Neural cell (in vitro differentiated cells): ENCODE data around the gene RUSF1. TPM values are rescaled to one million over a fixed set of nuclear protein-coding genes. Genes with fewer than 3 reads are reported as not detected.

Experiments used
- H2AFZ ChIP-seq: fragments of 200-600, 300-800 bp; sonication (generic), shearing (Covaris generic); 2 replicates; pipeline ENCODE4 v1.6.0; 2014; ENCODE audit warnings: low read depth, mild to moderate bottlenecking, antibody characterized with exemption, low read length, moderate library complexity
- H3F3A ChIP-seq: fragments of 200-600 bp; shearing (Covaris generic); 2 replicates; pipeline ENCODE4 v1.6.1; 2016; ENCODE audit warnings: mild to moderate bottlenecking, moderate library complexity, mixed read lengths, antibody characterized with exemption, low read length; ENCODE audit not compliant: insufficient read depth, poor library complexity, severe bottlenecking
- H3K27ac ChIP-seq: fragments of 200-600, 300-800 bp; sonication (generic), shearing (Covaris generic); 2 replicates; pipeline ENCODE4 v1.5.1; 2014; ENCODE audit warnings: mild to moderate bottlenecking, low read length, moderate library complexity
- H3K27me3 ChIP-seq: fragments of 300-800, 200-600 bp; sonication (generic), shearing (Covaris generic); 2 replicates; pipeline ENCODE4 v1.6.0; 2014; ENCODE audit warnings: mild to moderate bottlenecking, low read depth, low read length, moderate library complexity; ENCODE audit not compliant: insufficient read depth
- H3K36me3 ChIP-seq: fragments of 300-800, 200-600 bp; sonication (generic), shearing (Covaris generic); 2 replicates; pipeline ENCODE4 v1.5.1; 2014; ENCODE audit warnings: mild to moderate bottlenecking, antibody characterized with exemption, low read length, moderate library complexity; ENCODE audit not compliant: insufficient read depth
- H3K4me2 ChIP-seq: fragments of 300-800, 200-600 bp; sonication (generic), shearing (Covaris generic); 2 replicates; pipeline ENCODE4 v1.6.0; 2014; ENCODE audit warnings: mild to moderate bottlenecking, low read length
- H3K4me3 ChIP-seq: fragments of 300-800, 200-600 bp; sonication (generic), shearing (Covaris generic); 2 replicates; pipeline ENCODE4 v1.5.1; 2014; ENCODE audit warnings: mild to moderate bottlenecking, low read length, moderate library complexity
- H3K79me2 ChIP-seq: fragments of 200-600 bp; shearing (Covaris generic); replicated peaks from 2 replicates; pipeline ENCODE4 v1.6.0; 2014; ENCODE audit warnings: mild to moderate bottlenecking, low read length, moderate library complexity; ENCODE audit not compliant: insufficient read depth
- H3K9ac ChIP-seq: fragments of 300-800, 200-600 bp; sonication (generic), shearing (Covaris generic); 2 replicates; pipeline ENCODE4 v1.6.1; 2016; ENCODE audit warnings: mild to moderate bottlenecking, low read length, mixed read lengths
- H3K9me2 ChIP-seq: fragments of 200-600 bp; shearing (Covaris generic); 2 replicates; pipeline ENCODE4 v1.6.1; 2016; ENCODE audit warnings: mild to moderate bottlenecking, low read length, mixed read lengths; ENCODE audit not compliant: insufficient read depth
- H3K9me3 ChIP-seq: fragments of 200-600, 300-800 bp; sonication (generic), shearing (Covaris generic); 2 replicates; pipeline ENCODE4 v1.6.1; 2016; ENCODE audit warnings: mild to moderate bottlenecking, mixed run types, low read length, moderate library complexity, mixed read lengths
- H4K20me1 ChIP-seq: fragments of 200-600 bp; shearing (Covaris generic); 2 replicates; pipeline ENCODE4 v1.6.1; 2016; ENCODE audit warnings: mild to moderate bottlenecking, mixed run types; ENCODE audit not compliant: insufficient read depth
- EP300 ChIP-seq: fragments of 450-650 bp; conservative IDR thresholded peaks from 2 replicates; pipeline ENCODE4 v1.6.1; 2014; ENCODE audit warnings: antibody characterized with exemption, mild to moderate bottlenecking, moderate library complexity; ENCODE audit not compliant: poor library complexity, severe bottlenecking
- EZH2 ChIP-seq: fragments of 200-600, 300-800 bp; shearing (Covaris generic), sonication (generic); IDR thresholded peaks from 2 replicates; pipeline ENCODE4 v1.6.1; 2014; ENCODE audit warnings: antibody characterized with exemption, low read length, borderline replicate concordance, mild to moderate bottlenecking; ENCODE audit not compliant: insufficient read depth, poor library complexity, severe bottlenecking
- MXI1 ChIP-seq: fragments of 450-650 bp; conservative IDR thresholded peaks from 2 replicates; pipeline ENCODE4 v1.6.1; 2014; ENCODE audit warnings: antibody characterized with exemption, mild to moderate bottlenecking; ENCODE audit not compliant: poor library complexity, severe bottlenecking
- POLR2AphosphoS5 ChIP-seq: IDR thresholded peaks from 2 replicates; pipeline ENCODE4 v1.6.1; 2012
- RAD21 ChIP-seq: fragments of 450-650 bp; conservative IDR thresholded peaks from 2 replicates; pipeline ENCODE4 v1.6.1; 2014; ENCODE audit warnings: antibody characterized with exemption, mild to moderate bottlenecking, moderate library complexity
- SMC3 ChIP-seq: fragments of 450-650 bp; conservative IDR thresholded peaks from 2 replicates; pipeline ENCODE4 v1.6.1; 2014; ENCODE audit warnings: antibody characterized with exemption, mild to moderate bottlenecking, moderate library complexity; ENCODE audit not compliant: poor library complexity
- TAF1 ChIP-seq: IDR thresholded peaks from 2 replicates; pipeline ENCODE4 v1.6.1; 2012; ENCODE audit warnings: low read depth
- polyA plus RNA-seq: library from polyadenylated mRNA; depleted of rRNA; stranded (reverse); fragments of >200 nt; gene quantifications from 2 replicates; pipeline ENCODE4 v1.2.3, GENCODE V29; 2014
- TF ChIP-seq, protein P1 (sequence below): IDR thresholded peaks from 2 replicates; pipeline ENCODE4 v1.6.1; 2012; ENCODE audit warnings: borderline replicate concordance
- TF ChIP-seq, protein P2 (sequence below): fragments of 450-650 bp; IDR thresholded peaks from 2 replicates; pipeline ENCODE4 v1.5.1; 2014; ENCODE audit warnings: antibody characterized with exemption, mild to moderate bottlenecking, moderate library complexity; ENCODE audit not compliant: poor library complexity, severe bottlenecking

The RUSF1 gene
- polyA plus RNA-seq, 1 donor from 2014 or later, result 108 TPM

DNA sequence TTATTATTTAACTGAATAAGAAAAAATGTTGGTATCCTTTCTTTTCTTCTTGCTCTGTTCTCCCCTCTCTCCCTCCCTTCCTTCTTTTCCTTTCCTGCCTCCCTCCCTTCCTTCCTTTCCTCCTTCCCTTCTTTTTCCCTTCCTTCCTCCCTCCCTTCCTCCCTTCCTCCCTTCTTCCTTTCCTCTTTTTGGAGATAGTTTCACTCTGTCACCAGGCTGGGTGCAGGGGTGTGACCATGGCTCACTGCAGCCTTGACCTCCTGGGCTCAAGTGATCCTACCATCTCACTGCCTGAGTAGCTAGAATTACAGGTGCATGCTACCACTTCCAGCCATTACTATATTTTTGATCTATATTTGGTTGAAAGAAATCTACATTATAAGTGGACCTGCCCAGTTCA is 5.7 kb upstream of the RUSF1 start:
- no peaks in the 10 kb centered on the region for H4K20me1 ChIP-seq
- H3K9ac ChIP-seq, result no peak overlapping the region
- TF ChIP-seq RAD21, result no peak
- TF ChIP-seq, protein P1, sequence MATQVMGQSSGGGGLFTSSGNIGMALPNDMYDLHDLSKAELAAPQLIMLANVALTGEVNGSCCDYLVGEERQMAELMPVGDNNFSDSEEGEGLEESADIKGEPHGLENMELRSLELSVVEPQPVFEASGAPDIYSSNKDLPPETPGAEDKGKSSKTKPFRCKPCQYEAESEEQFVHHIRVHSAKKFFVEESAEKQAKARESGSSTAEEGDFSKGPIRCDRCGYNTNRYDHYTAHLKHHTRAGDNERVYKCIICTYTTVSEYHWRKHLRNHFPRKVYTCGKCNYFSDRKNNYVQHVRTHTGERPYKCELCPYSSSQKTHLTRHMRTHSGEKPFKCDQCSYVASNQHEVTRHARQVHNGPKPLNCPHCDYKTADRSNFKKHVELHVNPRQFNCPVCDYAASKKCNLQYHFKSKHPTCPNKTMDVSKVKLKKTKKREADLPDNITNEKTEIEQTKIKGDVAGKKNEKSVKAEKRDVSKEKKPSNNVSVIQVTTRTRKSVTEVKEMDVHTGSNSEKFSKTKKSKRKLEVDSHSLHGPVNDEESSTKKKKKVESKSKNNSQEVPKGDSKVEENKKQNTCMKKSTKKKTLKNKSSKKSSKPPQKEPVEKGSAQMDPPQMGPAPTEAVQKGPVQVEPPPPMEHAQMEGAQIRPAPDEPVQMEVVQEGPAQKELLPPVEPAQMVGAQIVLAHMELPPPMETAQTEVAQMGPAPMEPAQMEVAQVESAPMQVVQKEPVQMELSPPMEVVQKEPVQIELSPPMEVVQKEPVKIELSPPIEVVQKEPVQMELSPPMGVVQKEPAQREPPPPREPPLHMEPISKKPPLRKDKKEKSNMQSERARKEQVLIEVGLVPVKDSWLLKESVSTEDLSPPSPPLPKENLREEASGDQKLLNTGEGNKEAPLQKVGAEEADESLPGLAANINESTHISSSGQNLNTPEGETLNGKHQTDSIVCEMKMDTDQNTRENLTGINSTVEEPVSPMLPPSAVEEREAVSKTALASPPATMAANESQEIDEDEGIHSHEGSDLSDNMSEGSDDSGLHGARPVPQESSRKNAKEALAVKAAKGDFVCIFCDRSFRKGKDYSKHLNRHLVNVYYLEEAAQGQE, result no peak
- TF ChIP-seq SMC3, result no peak
- no peak for TF ChIP-seq EP300
- TF ChIP-seq, protein P2, sequence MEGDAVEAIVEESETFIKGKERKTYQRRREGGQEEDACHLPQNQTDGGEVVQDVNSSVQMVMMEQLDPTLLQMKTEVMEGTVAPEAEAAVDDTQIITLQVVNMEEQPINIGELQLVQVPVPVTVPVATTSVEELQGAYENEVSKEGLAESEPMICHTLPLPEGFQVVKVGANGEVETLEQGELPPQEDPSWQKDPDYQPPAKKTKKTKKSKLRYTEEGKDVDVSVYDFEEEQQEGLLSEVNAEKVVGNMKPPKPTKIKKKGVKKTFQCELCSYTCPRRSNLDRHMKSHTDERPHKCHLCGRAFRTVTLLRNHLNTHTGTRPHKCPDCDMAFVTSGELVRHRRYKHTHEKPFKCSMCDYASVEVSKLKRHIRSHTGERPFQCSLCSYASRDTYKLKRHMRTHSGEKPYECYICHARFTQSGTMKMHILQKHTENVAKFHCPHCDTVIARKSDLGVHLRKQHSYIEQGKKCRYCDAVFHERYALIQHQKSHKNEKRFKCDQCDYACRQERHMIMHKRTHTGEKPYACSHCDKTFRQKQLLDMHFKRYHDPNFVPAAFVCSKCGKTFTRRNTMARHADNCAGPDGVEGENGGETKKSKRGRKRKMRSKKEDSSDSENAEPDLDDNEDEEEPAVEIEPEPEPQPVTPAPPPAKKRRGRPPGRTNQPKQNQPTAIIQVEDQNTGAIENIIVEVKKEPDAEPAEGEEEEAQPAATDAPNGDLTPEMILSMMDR, result no peak
- no peak for TF ChIP-seq MXI1
- TF ChIP-seq POLR2AphosphoS5, result no peak
- TF ChIP-seq TAF1, result no peak
- no peak for TF ChIP-seq EZH2
- H3F3A ChIP-seq, result no peaks in the 10 kb centered on the region
- H3K36me3 ChIP-seq, result no peaks in the 10 kb centered on the region
- no peak overlapping the region for H3K27ac ChIP-seq
- H3K9me2 ChIP-seq, result no peaks in the 10 kb centered on the region
- peaks cover 6% of the 10 kb centered on the region for H3K79me2 ChIP-seq
- no peaks in the 10 kb centered on the region for H3K9me3 ChIP-seq
- H3K27me3 ChIP-seq, result no peaks in the 10 kb centered on the region
- no peak overlapping the region for H2AFZ ChIP-seq
- no peak overlapping the region for H3K4me2 ChIP-seq
- no peak overlapping the region for H3K4me3 ChIP-seq

DNA sequence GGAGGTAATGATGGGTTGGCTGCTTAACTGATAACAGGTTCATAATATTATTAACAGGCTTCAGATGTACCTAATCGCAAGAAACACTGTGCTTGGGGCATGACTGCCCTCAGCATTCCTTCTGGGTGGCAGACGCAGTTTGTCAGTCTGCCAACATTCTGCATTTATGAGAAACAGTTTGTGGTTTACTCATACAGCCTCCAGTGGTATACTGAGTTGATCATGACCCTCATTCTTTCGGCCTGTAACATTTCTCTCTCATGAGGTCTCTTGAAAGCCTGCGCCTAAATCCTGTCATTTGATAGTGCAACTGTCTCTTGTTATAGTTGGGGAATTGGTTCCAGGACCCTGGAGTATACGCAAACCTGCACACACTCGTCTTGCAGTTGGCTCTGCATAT is 4.9 kb upstream of the RUSF1 start:
- Histone ChIP-seq H3K36me3 (no peaks in the 10 kb centered on the region), H3K9ac (no peak overlapping the region), H3K4me3 (no peak overlapping the region), H3F3A (no peaks in the 10 kb centered on the region), H2AFZ (no peak overlapping the region), H3K9me2 (no peaks in the 10 kb centered on the region), H3K9me3 (no peaks in the 10 kb centered on the region), H3K27me3 (no peaks in the 10 kb centered on the region), H3K27ac (no peak overlapping the region), H3K4me2 (no peak overlapping the region), H4K20me1 (no peaks in the 10 kb centered on the region), H3K79me2 (peaks cover 9% of the 10 kb centered on the region)
- TF ChIP-seq EZH2 (no peak), EP300 (no peak), SMC3 (no peak), TAF1 (no peak), POLR2AphosphoS5 (no peak), RAD21 (no peak), MXI1 (no peak)
- TF ChIP-seq, protein P2, result no peak
- TF ChIP-seq, protein P1, result no peak
